GM12872 (cell line): ENCODE results near the gene TMEM39A.

Experiments used
- CTCF ChIP-seq: IDR thresholded peaks from 3 replicates; pipeline ENCODE4 v1.5.1; 2011; ENCODE audit warnings: low read depth, mild to moderate bottlenecking, low read length, moderate library complexity; ENCODE audit not compliant: insufficient read depth

TMEM39A gene

GRCh38 chr3:119483101-119483500, 19.7 kb upstream of the TMEM39A start:
- TF ChIP-seq CTCF = no peak

DNA sequence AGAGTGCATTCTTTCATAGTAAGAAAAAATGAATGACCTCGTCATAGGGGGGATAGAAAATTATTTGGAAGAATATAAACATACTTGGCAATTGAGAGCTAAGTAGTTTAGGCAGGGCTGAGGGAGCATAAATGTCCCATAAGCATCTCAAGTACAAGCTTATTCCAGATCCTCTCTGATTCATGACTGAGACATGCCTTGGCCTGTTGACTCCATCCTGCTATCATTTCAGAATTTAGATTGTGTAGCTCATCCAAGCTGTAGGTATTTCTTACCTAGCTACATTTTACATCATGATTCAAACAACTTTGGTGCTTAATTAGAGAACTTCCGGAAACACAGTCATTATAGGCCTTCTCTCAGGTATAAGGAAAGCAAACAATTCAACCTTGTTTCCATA, 17.7 kb upstream of the TMEM39A start:
- no peak for TF ChIP-seq CTCF

GRCh38 chr3:119470866-119471265, 7.5 kb upstream of the TMEM39A start:
- TF ChIP-seq CTCF = no peak

DNA sequence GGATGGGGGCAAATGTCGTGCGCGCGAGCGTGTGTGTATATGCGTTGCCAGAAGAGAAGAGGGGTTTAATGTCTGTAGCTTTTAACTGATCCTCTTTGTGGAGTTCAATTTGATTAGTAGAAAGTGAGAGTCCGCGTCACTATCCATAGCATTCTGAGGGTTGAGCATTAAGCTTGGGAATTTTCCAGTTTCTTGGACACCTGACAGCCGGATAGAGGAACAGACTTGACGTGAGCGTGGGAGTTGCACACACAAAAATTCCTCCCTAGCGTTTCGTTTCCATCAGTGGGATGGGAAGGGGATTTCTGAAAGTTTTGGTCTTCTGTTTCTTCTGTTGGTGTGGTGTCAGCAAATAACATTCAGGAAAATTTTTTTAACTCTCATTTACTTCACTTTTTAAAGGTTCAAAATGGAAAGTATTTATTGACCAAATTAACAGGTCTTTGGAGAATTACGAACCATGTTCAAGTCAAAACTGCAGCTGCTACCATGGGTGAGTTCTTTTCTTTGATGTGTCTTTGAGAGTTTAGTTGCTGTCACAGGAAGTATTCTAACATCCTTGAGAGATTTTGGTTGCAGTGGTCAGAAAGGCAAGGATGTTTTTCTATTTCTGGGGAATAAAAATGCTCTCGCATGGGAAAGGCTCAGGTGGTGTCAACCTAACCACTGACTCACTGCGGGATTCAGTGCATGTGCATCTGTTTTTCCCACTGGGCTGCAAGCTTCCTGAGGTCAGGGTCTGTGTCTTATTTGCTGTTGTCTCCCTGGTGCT, 6.2 kb upstream of the TMEM39A start:
- TF ChIP-seq CTCF = no peak

DNA sequence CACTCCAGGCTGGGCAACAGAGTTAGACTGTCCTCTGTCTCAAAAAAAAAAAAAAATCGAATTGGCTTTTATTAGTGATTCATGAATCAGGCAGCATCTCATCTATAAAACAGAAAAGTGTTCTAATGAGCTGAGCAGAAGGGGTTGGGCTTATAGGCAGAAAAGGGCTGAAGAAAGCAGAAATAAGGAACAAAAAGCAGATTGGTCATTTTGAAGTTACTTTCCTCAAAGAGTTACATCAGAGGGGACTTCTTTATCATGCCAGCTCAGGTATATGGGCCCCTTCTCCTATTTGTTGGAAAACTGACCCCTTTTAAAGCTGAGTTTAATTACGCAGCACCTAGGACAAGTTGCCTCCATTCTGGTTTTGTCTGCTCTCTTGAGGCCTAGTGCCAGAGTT, 4.6 kb upstream of the TMEM39A start:
- no peak for TF ChIP-seq CTCF

- no peak for TF ChIP-seq CTCF
Measured at GRCh38 chr3:119457246-119457645, 6.2 kb downstream of the TMEM39A start.

- TF ChIP-seq CTCF = no peak
Measured at GRCh38 chr3:119456469-119456868, 6.9 kb downstream of the TMEM39A start.

GRCh38 chr3:119453822-119454221, 9.6 kb downstream of the TMEM39A start:
- TF ChIP-seq CTCF = no peak
